ENCODE measurements around the gene ASPRV1. TPM values are rescaled to one million over a fixed set of nuclear protein-coding genes. Genes with fewer than 3 reads are reported as not detected.

ASPRV1 gene
- total RNA-seq, 1 donor from 2014 or later: 0.08 TPM

DNA sequence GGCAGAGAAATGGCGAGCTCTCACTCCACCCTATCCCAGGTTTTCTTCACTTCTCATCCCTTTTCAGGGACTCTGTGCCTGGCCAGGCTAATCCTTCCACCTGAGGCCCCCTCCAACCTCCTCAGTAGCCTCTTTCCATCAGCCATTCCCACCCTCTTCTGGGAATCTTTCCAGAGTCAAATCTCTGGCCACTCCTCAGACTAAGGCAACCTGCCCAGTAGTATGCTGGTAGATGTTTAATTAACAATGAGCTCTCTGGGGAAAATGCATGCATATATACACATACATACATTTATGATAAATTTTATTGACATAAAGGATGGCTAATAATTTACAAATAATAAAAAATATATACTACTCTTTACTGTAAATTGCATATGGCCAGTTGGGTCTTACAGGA, 11.4 kb upstream of the ASPRV1 start:
- TF ChIP-seq, protein P1, sequence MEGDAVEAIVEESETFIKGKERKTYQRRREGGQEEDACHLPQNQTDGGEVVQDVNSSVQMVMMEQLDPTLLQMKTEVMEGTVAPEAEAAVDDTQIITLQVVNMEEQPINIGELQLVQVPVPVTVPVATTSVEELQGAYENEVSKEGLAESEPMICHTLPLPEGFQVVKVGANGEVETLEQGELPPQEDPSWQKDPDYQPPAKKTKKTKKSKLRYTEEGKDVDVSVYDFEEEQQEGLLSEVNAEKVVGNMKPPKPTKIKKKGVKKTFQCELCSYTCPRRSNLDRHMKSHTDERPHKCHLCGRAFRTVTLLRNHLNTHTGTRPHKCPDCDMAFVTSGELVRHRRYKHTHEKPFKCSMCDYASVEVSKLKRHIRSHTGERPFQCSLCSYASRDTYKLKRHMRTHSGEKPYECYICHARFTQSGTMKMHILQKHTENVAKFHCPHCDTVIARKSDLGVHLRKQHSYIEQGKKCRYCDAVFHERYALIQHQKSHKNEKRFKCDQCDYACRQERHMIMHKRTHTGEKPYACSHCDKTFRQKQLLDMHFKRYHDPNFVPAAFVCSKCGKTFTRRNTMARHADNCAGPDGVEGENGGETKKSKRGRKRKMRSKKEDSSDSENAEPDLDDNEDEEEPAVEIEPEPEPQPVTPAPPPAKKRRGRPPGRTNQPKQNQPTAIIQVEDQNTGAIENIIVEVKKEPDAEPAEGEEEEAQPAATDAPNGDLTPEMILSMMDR (IDR thresholded peaks at IDR 0.05; ENCODE audit: insufficient read depth, low read length, poor library complexity, severe bottlenecking): no peak
- Histone ChIP-seq H3K27me3 (ENCODE audit: control insufficient read depth, insufficient read depth, low read length) (no peaks in the 10 kb centered on the region), H3K4me3 (ENCODE audit: low read depth, low read length) (no peak overlapping the region), H3K36me3 (ENCODE audit: control insufficient read depth, insufficient read depth, low read length) (no peaks in the 10 kb centered on the region)
- DNase-seq (ENCODE audit: low read depth): no peak

DNA sequence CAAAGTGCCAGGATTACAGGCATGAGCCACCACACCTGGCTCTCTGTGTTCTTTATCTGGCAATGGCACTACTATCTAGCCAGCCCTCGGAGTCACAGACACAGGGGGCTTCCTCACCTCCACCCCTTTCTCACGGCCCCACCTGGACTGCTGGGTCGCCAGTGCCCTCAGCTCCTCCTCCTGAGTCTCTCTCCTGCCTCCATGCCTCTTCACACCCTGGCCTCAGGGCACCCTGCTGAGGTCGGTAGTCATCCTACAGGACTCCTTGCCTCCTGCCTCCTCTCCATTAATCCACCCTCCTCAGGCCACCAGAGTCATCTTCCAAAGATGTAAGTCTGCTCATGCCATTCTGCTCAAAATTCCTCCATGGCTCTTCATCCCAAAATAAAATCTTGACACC, 8.6 kb upstream of the ASPRV1 start:
- TF ChIP-seq, protein P1 (IDR thresholded peaks at IDR 0.05; ENCODE audit: insufficient read depth, low read length, poor library complexity, severe bottlenecking): no peak
- Histone ChIP-seq H3K27me3 (ENCODE audit: control insufficient read depth, insufficient read depth, low read length) (no peaks in the 10 kb centered on the region), H3K36me3 (ENCODE audit: control insufficient read depth, insufficient read depth, low read length) (no peaks in the 10 kb centered on the region), H3K4me3 (ENCODE audit: low read depth, low read length) (no peak overlapping the region)
- DNase-seq (ENCODE audit: low read depth): no peak

DNA sequence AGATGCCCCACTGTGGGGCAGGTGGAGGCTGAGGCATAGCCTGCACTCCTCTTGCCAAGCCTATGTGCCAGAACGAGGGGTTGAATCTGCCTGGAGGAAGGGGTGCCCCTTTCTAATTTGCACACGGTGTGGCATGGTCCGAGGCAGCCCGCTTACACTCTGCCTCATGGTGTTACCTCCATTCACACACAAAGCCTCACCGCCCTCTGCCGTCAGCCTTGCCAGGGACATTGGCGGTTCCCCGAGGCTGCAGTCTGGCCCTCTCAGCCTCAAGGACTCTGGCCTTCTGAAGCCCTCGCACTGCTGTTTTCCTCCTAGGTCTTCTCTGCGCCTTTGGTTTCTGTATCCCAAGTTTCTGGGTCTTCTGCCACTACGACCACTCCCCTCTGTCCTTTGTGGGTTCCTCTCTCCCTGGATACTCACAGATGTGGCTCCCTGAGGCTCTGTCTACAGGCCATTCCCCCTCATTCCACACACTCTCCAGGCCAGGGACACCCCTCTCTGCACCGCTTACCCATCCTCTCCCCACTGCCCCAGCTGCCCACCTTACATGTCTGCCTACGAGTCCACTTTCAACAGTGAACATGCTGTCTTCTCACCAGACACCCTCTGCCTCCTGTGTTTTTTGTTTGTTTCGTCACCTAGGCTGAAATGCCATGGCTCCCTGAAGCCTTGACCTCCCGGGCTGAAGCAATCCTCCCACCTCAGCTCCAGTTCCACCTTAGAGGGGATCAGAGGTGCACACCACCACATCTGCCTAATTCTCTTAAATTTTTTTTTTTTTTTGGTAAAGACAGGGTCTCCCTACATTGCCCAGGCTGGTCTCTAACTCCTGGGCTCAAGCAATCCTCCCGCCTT, 7.9 kb upstream of the ASPRV1 start:
- TF ChIP-seq, protein P1 (IDR thresholded peaks at IDR 0.05; ENCODE audit: insufficient read depth, low read length, poor library complexity, severe bottlenecking): no peak
- no peak for DNase-seq (ENCODE audit: low read depth)
- Histone ChIP-seq H3K4me3 (ENCODE audit: low read depth, low read length) (no peak overlapping the region), H3K36me3 (ENCODE audit: control insufficient read depth, insufficient read depth, low read length) (no peaks in the 10 kb centered on the region), H3K27me3 (ENCODE audit: control insufficient read depth, insufficient read depth, low read length) (no peaks in the 10 kb centered on the region)

DNA sequence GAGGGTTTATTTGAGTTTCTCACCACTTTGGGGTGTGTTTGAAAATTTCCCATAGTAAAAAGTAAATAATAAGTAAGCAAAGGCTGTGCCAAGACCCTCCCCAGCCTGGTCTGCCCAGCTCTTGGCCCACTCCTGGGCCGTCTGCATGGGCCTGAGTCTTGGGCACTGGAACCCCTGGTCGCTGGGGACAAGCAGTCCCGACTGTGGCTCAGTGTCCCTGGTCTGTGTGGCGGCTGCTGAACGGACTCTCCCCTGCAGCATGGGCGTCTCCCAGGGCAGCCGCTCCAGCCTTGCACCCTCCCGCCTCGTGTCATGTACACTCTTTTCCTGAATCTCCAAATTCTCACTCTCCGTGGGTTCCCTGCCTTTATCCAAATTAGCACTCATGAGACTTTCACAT, 7.2 kb upstream of the ASPRV1 start:
- Histone ChIP-seq H3K36me3 (ENCODE audit: control insufficient read depth, insufficient read depth, low read length) (no peaks in the 10 kb centered on the region), H3K27me3 (ENCODE audit: control insufficient read depth, insufficient read depth, low read length) (no peaks in the 10 kb centered on the region), H3K4me3 (ENCODE audit: low read depth, low read length) (no peak overlapping the region)
- no peak for DNase-seq (ENCODE audit: low read depth)
- TF ChIP-seq, protein P1 (IDR thresholded peaks at IDR 0.05; ENCODE audit: insufficient read depth, low read length, poor library complexity, severe bottlenecking): no peak

DNA sequence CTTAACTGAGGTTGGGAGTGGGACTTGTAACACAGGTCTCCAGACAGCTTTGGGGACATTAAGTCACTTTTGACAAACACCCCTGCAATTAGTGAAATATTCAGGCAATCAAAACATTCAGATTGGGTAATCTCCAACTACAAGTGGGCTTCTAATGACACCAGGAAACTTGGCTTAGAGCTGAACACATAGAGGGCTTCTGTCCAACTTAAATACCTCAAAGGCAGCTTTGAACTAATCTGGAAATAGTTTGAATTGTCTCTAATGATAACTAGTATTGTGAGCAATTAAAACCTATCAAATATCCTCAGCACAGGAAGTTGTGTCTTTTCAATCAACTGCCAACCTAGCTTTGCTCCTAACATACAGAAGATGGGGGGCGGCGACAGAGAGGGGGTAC, 5.1 kb upstream of the ASPRV1 start:
- H3K36me3 ChIP-seq (ENCODE audit: control insufficient read depth, insufficient read depth, low read length): no peaks in the 10 kb centered on the region
- no peak for DNase-seq (ENCODE audit: low read depth)
- no peak overlapping the region for H3K4me3 ChIP-seq (ENCODE audit: low read depth, low read length)
- H3K27me3 ChIP-seq (ENCODE audit: control insufficient read depth, insufficient read depth, low read length): no peaks in the 10 kb centered on the region
- TF ChIP-seq, protein P1 (IDR thresholded peaks at IDR 0.05; ENCODE audit: insufficient read depth, low read length, poor library complexity, severe bottlenecking): no peak

Measured in kidney epithelial cell (primary cell).